Measurements from ENCODE around the gene TMA7.
"Not testable (repeated sequence)": the region's sequence is repeated elsewhere in the genome, so short reads cannot be mapped to it uniquely, and the experiment has no call there.

TMA7 gene

GRCh38 chr3:48473617-48473952, 33.5 kb downstream of the TMA7 start:
- no peak for TF ChIP-seq CTCF (IDR thresholded peaks at IDR 0.05; ENCODE audit: low read length, missing control alignments)
- no peak for DNase-seq (ENCODE audit: low read depth)
- no peak overlapping the region for H3K4me3 ChIP-seq (replicated peaks; ENCODE audit: low read depth, low read length)

- DNase-seq (ENCODE audit: low read depth); H3K4me3 ChIP-seq (replicated peaks; ENCODE audit: low read depth, low read length): not testable (repeated sequence)
These were observed 34.0 kb downstream of the TMA7 start for GRCh38 chr3:48474031-48474430.

DNA sequence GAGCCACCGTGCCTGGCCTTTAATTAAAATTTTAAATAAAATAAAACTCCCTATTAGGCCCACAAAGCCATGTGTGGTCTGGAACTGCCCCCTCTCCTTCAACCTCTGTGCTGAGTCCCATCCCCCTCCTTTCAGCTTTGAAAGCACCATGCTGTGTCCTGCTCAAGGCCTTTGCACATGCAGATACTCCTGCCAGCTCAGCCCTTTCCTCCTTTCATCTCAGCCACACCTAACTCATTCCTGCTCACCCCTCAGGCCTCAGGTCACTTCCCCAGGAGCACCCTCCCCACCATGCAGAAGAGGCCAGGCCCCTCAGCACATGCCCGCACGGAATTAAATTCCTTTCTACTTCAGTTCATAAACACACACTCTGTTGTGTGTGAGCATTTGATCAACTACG, 34.6 kb downstream of the TMA7 start:
- no peak for TF ChIP-seq CTCF (IDR thresholded peaks at IDR 0.05; ENCODE audit: low read length, missing control alignments)
- DNase-seq (ENCODE audit: low read depth), result no peak
- no peak overlapping the region for H3K4me3 ChIP-seq (replicated peaks; ENCODE audit: low read depth, low read length)

DNA sequence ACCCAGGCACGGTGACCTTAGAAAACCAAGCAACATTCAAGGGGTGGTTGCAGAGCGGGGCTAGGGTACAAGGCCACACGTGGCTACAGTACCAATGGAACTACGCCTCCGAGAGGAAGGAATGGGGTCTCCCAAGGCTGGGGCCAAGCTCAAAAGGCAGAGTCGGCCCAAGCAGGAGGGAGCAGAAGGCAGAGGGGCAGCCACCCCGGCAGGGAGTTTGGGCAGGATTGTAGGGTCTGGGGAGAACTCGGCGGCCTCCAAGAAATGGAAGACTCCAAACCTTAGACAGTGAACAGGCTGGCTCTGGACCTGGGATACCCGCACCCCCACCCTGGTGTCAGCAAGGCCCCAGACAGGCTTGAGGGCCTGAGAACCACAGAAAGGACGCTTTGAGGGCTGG, 35.1 kb downstream of the TMA7 start:
- H3K4me3 ChIP-seq (replicated peaks; ENCODE audit: low read depth, low read length), result no peak overlapping the region
- no peak for DNase-seq (ENCODE audit: low read depth)
- TF ChIP-seq CTCF (IDR thresholded peaks at IDR 0.05; ENCODE audit: low read length, missing control alignments), result no peak

DNA sequence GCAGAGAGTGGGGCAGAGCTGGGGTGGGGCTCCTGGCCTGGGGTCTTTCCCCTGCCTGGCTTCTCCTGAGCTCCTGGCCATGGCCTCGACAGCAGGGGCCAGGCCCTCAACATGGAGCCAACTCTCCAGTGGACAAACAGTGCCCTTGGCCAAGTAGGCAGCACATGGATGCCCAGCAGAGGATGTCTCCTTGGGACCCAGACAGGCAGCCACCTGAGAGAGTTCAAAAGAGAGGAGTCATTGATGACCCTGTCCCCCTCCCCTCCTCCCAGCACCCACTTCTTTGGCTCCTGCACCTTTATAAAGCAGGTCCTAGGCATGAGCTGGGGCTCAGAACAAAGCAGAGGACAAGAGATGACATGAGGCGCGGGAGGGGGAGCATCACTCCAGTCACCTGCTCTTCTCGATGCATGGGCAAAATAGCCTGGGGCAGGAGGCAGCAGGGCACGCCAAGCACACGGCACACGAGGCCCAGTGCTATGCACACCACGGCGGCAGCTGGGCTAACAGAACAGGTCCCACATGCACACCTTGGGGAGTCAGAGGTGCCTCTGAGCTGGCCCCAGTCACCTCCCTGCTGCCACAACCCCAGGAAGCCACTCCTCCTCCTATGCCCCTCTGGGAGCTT, 36.5 kb downstream of the TMA7 start:
- H3K4me3 ChIP-seq (replicated peaks; ENCODE audit: low read depth, low read length), result no peak overlapping the region
- no peak for TF ChIP-seq CTCF (IDR thresholded peaks at IDR 0.05; ENCODE audit: low read length, missing control alignments)
- no peak for DNase-seq (ENCODE audit: low read depth)

- DNase-seq (ENCODE audit: low read depth), result no peak
- no peak overlapping the region for H3K4me3 ChIP-seq (replicated peaks; ENCODE audit: low read depth, low read length)
- TF ChIP-seq CTCF (IDR thresholded peaks at IDR 0.05; ENCODE audit: low read length, missing control alignments), result no peak
These were observed 38.0 kb downstream of the TMA7 start for GRCh38 chr3:48477959-48478520.

GRCh38 chr3:48478626-48479555, 38.8 kb downstream of the TMA7 start:
- TF ChIP-seq CTCF (IDR thresholded peaks at IDR 0.05; ENCODE audit: low read length, missing control alignments), result no peak
- DNase-seq (ENCODE audit: low read depth), result no peak
- H3K4me3 ChIP-seq (replicated peaks; ENCODE audit: low read depth, low read length), result no peak overlapping the region

GRCh38 chr3:48480891-48481290, 40.8 kb downstream of the TMA7 start:
- not testable (repeated sequence) for H3K4me3 ChIP-seq (replicated peaks; ENCODE audit: low read depth, low read length); DNase-seq (ENCODE audit: low read depth)

- not testable (repeated sequence) for DNase-seq (ENCODE audit: low read depth); H3K4me3 ChIP-seq (replicated peaks; ENCODE audit: low read depth, low read length)
These were observed 42.8 kb downstream of the TMA7 start for GRCh38 chr3:48482822-48483221.
